GM19467 (cell line): Measurements from ENCODE around the gene BOD1.

Source experiments
- ATAC-seq: cut with Tn5 transposase; IDR thresholded peaks from one replicate; pipeline ENCODE4 v1.9.1; 2021; ENCODE audit warnings: mild to moderate bottlenecking, moderate library complexity; ENCODE audit not compliant: unreplicated experiment

BOD1 gene

DNA sequence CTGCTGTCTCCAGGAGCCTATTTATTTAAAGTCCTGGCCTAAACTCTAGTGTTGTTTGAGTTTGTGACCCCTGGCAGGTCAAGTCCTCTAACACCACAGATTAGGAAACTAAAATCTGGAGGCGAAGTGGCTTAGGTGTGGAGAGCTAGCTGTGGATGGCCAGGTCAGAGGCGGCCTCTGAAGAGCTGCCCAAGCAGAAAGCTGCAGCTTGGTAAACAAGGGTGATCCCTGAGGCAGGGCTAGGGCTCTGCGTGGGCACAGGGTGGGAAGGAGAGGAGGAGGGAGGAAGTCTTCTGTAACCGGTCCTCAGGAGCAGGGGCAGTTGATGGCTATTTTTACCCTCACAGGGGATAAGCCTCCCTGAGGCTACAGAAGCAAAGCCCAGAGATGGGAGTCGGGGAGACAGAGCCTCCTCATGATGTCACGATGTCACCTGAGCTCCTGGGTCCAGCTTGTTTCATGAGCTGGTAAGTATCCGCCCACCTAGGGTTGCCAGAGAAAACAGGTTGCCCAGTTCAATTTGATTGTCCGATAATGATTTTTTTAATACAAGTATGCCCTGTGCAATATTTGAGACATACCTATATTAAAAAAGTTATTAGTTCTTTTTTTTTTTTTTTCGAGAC is 25.9 kb upstream of the BOD1 start:
- no peak for ATAC-seq

GRCh38 chr5:173640156-173640804 is 23.8 kb upstream of the BOD1 start:
- ATAC-seq = no peak

GRCh38 chr5:173638126-173639040 is 21.9 kb upstream of the BOD1 start:
- no peak for ATAC-seq

DNA sequence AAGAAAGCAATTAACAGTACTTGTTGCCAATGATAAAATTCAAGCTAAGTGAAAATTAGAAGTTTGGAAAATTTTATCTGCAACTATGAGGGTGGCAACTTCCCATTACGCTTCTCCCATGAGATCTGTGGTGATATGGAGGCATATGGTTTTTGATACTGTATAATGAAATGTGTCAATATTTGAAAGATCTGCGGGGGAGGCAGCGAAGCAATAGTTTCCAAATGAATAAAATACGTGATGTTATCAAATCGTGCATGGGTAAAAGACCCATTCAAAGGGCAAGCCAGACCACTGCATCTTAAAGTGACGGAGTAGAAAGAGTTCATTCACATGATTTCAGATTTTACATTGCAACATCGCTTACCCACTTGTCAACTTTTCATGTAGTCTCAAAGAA is 20.9 kb upstream of the BOD1 start:
- no peak for ATAC-seq

GRCh38 chr5:173634465-173634983 is 18.1 kb upstream of the BOD1 start:
- ATAC-seq = no peak

DNA sequence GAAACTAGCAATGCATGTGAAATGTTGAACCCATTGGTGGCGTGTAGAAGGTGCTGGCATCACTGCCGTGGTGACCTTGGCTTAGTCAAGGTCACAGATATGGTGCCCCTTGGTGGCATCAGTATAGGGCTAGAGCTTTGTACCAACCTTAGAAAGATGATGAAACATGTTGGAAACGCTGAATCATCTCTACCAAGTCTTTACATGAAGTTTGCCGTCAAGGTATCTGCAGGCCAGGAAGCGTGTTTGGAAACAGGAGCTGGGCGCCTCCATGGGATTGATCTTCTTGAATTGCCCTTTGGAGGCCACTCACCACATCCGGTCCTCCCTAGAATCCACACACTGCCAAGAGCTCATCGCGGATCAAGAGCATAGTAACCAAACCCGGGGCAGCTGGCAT is 16.9 kb upstream of the BOD1 start:
- no peak for ATAC-seq

GRCh38 chr5:173631478-173631877 is 15.0 kb upstream of the BOD1 start:
- no peak for ATAC-seq

DNA sequence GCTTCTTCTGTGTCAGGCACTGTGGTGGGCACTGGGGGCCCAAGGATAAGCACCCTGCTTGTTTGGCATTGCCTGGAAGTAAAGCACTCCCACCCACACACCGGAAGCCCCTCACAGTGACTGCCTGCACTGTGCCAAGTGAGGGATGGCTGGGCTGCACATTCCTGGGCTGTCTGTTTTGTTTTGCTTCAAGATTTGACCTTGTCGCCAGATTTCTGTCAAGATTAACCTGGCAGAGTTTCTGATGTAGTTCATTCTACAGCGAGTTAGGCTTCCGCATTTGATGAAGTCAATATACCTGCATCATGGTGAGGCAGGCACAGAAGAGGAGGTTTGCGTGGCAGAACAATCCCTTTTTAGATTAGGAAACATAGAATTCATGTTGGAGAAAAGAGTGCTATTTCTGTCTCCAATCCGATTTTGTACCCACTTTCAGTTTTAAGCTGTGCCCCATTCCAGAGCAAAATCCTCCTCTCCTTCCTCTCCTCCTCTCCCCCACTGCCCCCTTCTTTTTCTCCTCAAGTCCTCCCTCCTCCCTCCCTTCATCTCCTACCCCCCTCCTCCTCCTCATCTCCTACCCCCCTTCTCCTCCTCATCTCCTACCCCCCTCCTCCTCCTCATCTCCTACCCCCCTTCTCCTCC is 14.4 kb upstream of the BOD1 start:
- ATAC-seq = no peak

- ATAC-seq = no peak
Observed at GRCh38 chr5:173629628-173630027, 13.2 kb upstream of the BOD1 start.

GRCh38 chr5:173628501-173628900 is 12.1 kb upstream of the BOD1 start:
- no peak for ATAC-seq

DNA sequence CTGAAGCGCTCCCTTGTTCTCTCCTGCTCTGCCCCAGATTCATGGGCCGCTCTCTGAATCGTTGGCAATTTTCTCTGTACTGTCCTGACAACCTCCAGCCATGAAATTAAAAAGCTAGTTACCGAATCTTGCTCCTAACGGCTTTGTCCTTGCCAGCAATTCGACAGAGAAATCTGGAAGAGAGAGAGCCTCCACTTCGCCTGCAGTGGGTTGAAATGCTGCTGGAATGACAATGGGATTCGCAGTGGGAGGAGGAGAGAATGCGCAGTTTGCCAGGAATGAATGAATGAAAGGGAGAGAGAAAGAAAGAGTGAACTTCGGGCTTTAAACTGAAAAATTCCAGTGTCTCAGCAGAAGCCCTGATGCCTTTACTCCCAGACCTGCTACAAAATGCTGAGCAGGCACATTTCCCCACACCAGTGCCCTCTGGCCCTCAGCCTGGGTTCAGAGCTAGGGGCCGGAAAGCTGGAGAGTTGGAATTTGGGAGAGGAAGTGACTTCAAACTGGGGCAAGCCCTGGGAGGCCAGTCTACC is 11.5 kb upstream of the BOD1 start:
- ATAC-seq = no peak

DNA sequence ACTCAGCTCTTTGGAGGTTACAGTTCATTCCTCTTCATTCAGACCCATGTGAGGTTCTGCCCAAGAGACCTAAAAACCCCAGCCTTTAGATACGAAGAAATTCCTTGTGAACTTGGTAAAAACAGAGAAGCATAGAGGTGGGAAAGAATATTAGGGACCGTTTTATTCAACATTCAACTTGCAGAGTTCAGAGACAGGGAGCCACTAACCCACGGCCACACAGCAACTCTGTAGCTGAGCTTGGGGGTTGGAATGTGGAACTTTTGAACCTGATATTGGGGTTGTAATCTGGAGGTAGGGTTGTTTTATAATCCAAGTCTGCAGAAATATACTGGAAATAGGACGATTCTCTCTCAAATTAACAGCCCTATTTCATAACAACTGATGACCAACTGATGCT is 10.8 kb upstream of the BOD1 start:
- no peak for ATAC-seq

GRCh38 chr5:173626505-173626820 is 10.0 kb upstream of the BOD1 start:
- no peak for ATAC-seq

GRCh38 chr5:173625673-173626504 is 9.4 kb upstream of the BOD1 start:
- ATAC-seq = no peak

- no peak for ATAC-seq
Observed at GRCh38 chr5:173625261-173625660, 8.8 kb upstream of the BOD1 start.

DNA sequence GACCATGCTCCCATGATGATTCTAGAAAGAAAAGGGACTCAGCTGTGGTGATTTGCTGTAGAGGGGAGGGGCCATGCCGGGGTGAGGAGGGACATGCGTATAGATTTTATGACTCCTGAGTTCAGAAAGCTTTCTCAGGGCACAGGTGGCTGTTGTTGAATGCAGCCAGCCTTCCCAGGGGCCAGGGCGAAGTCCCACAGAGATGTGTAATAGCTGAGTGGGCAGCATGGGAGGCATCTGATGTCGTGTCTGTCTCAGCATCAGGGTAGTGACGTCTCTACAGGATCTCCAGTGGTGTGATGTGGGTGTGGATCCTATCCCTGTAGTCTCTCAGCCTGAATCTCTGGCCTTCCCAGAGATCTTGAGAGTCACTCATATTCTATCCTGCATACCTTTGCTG is 7.8 kb upstream of the BOD1 start:
- no peak for ATAC-seq

GRCh38 chr5:173623789-173624188 is 7.3 kb upstream of the BOD1 start:
- no peak for ATAC-seq

GRCh38 chr5:173623296-173623771 is 6.9 kb upstream of the BOD1 start:
- no peak for ATAC-seq

GRCh38 chr5:173622183-173623047 is 6.0 kb upstream of the BOD1 start:
- no peak for ATAC-seq
